Stimulated activated CD8-positive, alpha-beta memory T cell treated with anti-CD3 and anti-CD28 coated beads, Interleukin-15, amount 100 ng/mL, for 24 hours (primary cell): ENCODE data around the gene RNF133.
"Not testable (repeated sequence)": the region's sequence is repeated elsewhere in the genome, so short reads cannot be mapped to it uniquely, and the experiment has no call there.

Experiments used
- DNase-seq: peaks from one replicate; pipeline ENCODE4 v3.0.0-alpha.2; 2020; ENCODE audit warnings: low read depth

The RNF133 gene

DNA sequence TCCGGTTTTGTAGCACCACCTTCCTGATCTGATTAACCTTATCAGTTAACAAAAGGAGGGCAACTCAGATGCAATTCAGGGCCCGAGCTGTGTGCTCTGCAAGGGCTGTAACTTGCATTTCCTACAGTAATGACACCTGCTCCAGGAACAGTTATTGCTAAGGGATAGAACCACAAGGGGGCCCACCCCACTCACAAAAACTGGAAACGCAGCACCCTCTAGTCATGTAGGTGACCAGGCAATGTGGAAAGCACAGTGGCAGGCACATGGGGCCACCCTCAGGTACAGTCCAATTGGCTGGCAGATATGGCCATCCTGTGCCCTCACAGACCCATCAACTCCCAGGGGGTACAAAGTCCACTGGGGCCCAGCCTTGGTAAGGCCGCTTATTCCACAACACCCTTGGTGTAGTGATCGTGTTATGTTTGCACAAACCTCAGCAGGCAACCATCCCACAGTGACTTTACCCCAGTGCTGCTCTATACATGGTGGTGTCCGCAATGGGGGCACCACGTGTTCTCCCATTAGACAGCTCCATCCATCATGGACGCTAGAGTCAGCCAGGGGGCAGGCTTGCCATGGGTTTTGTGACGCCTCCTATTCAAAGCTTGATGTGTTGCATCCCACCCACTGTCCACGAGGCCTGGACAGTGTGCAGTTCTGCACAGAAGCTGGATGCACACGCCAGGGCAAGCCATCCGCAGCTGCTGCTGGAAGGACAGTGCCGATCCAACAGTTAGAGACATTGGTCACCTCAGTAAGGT, 9.4 kb downstream of the RNF133 start:
- DNase-seq, result no peak

DNA sequence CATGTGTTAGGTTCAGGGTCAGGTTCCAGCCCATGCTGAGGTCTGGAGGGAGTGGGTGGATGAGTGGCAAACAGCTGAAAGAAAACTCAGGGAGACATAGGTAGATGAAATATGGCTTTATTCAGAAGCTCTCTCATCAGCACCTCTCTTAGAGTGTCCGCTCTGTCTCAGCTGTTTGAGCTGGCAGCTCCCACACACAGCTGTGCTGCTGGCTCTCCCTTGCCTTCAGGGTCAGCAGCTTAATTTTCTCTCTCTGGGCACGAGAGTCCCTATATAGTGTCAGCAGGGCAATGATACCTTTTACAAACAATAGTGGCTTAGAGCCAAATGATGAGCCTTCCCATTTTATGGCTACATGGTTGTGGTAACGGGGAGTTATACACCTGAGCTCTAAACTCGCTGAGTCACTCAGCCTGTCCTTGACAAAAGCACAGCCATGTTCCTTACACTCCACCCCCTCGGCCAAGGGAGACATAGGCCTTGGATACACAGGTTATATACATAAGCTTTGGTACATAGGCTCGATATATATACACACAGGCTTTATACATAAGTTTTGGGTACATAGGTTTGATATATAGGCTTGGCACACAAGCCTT, 10.4 kb downstream of the RNF133 start:
- DNase-seq, result no peak

DNA sequence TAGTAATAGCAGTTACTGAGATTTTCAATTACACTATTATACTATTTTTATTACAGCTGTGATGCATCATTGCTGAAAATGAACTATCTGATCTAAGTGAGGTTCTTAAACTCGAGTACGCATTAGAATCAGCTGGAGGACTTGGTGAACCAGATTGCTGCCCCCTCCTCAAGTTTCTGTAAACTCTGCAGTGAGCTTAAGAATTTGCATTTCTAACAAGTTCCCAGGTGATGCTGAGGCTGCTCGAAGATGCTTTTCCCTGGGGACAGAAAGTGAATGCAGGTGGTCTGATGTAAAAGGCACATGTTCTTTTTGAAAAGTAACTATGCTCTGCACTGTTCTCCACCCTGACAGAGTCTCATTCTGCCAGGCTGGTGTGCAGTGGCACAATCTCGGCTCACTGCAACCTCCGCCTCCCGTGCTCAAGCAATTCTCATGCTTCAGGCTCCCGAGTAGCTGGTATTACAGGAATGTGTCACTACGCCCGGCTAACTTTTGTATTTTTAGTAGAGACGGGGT, 12.5 kb downstream of the RNF133 start:
- no peak for DNase-seq

DNA sequence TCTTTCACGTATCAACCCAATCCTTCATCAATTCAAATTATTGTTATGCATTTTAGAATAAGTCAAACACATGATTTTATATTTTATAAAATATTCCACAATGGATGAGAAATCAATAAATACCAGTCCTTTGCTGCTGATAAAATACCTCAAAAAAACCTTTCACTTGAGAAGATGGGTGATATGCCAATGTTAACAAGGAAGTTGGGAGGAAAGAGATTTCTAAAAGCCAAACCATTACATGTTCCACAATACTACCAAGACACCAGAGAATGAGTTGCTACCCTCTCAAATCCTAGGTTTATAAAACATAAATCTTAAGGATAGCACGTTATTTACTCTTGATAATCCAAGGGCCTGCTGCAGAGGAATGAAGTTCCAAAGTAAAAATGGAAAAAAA, 14.4 kb downstream of the RNF133 start:
- DNase-seq, result no peak

DNA sequence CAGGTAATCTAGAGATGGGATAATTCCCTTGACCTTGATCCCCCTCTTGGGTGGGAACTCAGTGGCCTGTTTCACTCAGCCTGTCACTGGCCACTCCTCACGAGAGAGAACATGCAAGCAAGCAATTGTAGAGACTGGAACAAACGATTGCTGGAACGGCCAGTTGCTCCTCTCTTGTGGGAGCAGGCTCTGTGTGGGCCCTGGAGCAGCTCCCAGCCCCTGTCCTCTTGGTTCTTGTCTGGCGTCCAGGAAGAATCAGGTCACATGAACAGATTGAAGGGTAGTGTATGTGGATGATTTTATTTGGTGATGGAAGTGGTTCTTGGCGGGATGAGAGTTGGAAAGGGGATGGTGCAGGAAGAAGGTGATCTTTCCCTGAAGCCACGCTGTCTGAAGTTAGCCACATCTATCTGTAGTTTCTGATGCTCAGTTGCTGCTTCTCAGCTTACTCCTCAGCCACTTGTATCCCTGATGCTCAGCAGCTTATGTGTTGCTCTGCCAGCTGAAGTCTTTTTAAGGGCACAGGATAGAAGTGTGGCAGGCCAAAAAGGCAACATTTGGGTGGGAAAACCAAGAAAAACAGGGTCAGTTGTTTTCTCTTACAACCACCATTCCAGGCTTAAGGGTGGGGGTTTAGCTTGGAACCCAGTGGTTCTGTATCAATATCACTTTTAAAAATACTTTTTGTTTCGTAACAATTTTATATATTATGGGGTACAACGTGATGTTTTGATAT, 15.9 kb downstream of the RNF133 start:
- no peak for DNase-seq

DNA sequence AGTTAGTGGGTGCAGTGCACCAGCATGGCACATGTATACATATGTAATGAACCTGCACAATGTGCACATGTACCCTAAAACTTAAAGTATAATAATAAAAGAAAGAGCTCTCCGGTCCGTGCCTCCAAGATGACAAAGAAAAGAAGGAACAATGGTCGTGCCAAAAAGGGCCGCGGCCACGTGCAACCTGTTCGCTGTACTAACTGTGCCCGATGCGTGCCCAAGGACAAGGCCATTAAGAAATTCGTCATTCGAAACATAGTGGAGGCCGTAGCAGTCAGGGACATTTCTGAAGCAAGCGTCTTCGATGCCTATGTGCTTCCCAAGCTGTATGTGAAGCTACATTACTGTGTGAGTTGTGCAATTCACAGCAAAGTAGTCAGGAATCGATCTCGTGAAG, 17.7 kb downstream of the RNF133 start:
- DNase-seq, result not testable (repeated sequence)

DNA sequence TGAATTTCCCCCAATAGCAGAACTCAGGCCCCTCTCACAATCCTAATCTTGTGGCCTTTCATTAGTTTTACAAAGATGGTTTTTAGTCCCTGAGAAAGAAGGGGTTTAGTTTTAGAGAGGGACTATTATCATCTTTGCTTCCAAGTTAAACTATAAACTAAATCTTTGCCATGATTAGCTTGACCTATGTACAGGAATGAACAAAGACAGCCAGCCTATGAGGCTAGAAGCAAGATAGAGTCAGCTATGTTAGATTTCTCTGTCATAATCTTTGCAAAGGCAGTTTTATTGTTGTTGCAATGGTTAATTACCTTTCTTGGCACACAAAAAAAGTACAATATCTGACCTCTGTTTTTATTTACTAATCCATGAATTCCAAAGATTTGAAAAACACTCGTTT, 19.1 kb downstream of the RNF133 start:
- DNase-seq, result no peak

DNA sequence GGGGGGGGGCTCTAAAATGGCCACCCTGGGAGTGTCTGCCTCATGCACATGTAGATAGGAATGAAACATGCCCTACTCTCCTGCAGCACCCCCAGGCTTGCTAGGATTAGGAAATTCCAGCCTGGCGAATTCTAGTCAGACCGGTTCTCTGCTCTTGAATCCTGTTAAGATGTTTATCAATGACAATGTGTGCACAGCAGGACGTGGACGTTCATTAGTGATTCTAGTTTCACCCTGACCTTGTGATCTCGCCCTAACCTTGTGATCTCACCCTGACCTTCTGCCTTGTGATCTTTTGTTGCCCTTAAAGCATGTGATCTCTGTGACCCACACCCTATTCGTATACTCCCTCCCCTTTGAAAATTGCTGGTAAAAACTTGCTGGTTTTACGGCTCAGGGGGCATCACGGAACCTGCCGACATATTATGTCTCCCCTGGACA, 19.6 kb downstream of the RNF133 start:
- DNase-seq, result not testable (repeated sequence)

DNA sequence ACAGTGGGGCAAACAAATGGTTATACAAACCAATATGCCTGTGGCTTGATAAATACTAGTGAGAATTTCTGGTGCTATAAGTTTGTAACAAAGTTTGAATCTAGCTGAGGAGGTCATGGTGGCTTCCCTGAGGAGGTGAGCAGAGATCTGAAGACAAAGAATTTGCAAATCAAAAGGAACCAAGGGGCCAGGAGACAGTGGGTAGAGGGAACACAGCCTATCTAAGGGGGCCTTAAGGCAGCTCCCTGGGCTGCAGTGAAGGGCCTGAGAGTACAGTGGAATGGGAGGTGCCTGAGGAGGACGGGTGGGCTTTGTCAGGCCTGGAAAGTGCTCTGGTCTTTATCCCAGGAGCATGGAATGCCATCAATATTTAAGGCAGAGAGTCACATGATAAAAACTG, 21.8 kb downstream of the RNF133 start:
- no peak for DNase-seq

DNA sequence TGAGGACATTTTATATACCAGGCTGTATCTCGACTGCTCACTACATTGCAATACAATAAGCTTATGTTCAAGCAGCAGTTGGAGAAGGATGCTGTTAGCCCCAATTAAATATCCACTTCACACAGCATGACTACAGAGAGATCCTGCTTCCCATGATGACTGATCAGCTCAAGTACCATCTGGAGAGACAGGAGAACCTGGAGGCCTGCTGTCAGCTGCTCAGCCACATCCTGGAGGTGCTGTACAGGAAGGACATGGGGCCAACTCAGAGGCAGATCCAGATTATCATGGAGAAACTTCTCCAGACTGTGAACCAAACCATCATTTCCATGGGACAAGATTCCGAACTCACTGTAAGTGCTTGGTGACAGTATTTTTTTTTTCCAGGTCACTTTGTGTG, 22.5 kb downstream of the RNF133 start:
- no peak for DNase-seq

DNA sequence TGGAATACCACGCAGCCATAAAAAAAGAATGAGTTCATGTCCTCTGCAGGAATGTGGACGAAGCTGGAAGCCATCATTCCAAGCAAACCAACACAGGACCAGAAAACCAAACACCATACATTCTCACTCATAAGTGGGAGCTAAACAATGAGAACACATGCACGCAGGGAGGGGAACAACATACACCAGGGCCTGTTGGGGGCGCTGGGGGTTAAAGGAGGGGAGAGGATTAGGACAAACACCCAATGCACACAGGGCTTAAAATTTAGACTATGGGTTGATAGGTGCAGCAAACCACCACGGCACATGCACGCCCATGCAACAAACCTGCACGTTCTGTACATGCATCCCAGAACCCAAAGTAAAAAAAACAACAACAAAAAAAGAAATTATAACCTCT, 23.3 kb downstream of the RNF133 start:
- DNase-seq, result no peak

DNA sequence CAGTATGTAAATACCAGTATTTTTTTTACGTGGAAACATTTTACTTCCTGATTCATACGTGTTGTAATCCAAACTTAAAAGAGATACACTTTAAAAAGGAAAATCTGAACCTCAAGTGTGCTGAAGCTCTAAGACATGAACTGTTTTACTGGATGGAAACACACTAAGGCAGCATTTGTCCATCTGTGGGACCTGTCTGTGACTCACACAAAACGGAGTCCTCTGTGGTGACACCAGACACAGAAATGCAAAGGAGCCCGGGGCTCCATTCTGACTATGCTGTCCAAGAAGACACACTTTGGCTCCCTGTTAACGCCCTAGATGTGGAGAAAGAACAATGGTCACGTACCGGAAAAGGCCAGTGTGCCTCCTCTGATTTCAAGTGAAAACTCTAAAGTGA, 23.9 kb downstream of the RNF133 start:
- no peak for DNase-seq

DNA sequence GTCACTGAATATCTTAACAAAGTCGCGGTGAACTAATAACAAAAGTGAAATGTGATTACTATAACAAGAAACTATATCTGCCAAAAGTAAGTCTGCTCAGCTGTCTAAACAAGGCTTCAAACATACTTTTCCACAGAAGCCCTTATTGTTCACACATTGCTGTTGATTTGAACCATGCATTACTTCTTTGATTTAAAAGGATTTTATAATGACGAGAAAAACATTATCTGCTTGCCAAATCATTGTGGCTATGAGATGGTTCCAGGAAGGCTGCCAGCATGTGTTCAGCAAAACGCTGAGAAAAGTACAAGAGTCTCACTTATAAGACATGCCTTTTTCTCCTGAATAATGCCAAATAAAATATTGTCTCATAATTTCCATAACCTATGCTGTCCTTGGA, 24.4 kb downstream of the RNF133 start:
- no peak for DNase-seq

DNA sequence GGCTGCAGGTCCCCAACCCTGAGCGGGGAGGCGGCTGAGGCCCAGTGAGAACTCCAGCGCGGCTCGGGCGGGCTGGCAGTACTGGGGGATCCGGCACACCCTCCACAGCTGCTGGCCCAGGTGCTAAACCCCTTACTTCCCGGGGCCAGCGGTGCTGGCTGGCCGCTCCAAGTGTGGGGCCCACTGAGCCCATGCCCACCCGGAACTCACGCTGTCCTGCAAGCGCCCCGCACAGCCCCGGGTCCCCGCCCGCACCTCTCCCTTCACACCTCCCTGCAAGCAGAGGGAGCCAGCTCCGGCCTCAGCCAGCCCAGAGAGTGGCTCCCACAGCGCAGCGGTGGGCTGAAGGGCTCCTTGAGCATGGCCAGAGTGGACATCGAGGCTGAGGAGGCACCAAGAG, 25.0 kb downstream of the RNF133 start:
- DNase-seq, result no peak

DNA sequence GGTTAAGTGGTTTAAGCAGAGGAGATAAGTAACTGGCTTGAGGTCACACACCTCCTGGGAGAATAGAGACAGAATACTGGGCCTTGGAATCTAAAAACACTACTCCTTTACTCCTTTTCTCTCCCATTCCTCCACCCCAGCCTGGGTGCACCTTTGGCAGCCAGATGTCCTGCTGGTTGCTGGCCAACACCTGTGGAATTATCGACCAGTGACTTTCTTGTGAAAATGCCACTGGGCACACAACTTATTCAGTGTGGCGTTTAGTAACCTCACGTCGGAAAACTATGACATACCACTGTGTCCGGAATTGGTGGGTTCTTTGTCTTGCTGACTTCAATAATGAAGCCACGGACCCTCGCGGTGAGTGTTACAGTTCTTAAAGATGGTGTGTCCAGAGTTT, 26.4 kb downstream of the RNF133 start:
- DNase-seq, result no peak

DNA sequence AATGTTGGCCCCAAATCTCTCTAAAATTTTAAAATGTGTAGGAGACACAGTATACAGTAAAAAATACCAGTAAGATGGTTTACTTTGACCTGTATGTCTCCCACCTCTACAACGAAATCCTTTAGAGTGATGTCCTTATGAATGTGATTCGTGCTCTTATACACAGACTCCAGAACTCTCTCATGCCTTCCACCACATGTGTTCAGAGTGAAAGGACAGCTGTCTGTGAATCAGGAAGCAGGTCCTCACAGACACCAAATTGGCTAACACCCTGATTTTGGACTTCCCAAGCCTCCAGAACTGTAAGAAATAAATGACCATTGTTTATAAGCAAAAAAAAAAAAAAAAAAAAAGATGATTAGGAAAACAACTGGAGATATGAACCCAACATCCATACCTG, 35.2 kb downstream of the RNF133 start:
- DNase-seq, result no peak

DNA sequence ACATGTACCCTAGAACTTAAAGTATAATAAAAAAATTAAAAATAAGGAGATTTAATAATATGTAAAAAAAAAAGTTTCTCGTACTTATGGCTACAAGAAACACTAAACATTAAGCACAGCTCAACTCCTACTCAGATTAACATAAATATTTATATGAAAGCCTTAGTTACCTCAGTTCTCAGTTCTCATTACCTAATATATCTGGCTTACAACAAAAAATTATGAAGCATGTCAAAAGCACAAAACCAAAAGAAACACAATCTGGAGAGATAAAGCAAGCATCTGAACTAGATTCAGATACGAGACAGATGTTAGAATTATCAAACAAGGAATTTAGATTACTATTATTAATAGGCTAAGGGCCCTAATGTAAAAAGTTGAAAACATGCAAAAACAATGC, 40.1 kb downstream of the RNF133 start:
- no peak for DNase-seq

DNA sequence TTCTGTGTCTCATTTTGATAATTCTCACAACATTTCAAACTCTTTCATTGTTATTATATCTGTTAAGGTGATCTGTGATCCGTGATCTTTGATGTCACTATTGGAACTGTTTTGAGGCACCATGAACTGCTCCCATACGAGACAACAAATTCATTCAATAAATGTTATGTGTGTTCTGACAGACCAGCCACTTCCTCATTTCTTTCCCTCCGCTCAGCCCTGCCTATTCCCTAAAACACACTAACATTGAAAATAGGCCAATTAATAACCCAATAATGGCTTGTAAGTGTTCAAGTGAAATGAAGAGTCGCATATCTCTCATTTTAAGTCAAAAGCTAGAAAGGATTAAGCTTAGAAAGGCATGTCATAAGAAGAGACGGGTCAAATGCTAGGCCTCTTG, 45.2 kb downstream of the RNF133 start:
- no peak for DNase-seq

DNA sequence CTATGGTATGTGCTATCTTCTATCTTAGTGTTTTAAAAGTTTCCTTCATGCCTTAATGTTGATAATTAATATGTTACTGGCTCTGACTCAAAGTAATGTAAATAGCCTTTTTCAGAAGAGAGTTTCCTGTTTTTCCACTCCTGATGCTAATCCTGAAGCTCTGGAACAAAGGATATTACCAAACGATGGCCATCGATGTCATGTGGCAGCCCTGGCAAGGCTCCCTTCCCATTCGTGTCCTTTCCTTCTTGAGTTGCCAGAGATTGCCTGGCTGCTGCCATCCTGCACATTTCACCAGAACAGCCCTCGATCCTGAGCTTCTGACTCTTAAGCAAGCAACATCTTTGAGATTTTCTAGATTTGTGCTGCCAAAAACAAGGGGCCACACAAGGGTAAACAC, 46.0 kb downstream of the RNF133 start:
- no peak for DNase-seq

DNA sequence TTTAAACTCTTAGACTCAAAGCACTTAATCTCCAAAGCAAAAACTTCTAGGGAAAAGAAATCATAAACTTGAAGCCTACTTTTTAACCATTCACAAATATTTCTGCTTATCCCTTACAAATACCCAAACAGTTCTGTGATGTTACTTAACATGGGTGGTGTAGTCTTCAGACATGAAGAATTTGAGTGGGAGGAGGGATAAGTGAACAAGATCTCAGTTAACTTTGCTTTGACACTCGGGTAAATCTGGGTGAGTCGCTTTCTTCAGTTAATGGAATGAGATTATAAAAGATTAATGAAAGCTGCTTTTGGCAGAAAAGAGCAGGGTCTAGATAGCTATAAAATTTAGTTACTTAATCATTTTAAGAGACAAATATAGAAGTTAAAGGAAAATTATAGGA, 47.5 kb downstream of the RNF133 start:
- no peak for DNase-seq
